HCT116 (cell line): ENCODE results near the gene THRB. TPM values are rescaled to one million over a fixed set of nuclear protein-coding genes. Genes with fewer than 3 reads are reported as not detected.

ENCODE experiments used
- ATAC-seq: fragments of 200-7000 bp; cut with Tn5 transposase; 2 replicates; pipeline ENCODE4 v1.9.1; 2020; ENCODE audit warnings: mild to moderate bottlenecking, moderate library complexity
- BruUV-seq: library from RNA; stranded (reverse); fragments of 400-500 nt; replicated peaks from 2 replicates; lab custom pipeline; 2021; lab: Mats Ljungman, UMichigan
- CTCF ChIA-PET: fragments of 300-600 bp; sonication (Branson Sonifier 250); formaldehyde crosslinking; loops from one replicate; lab custom pipeline; 2021; ENCODE audit warnings: antibody characterized with exemption; lab: Charles Lee
- POLR2A ChIA-PET: fragments of 300-600, 350-600 bp; sonication (Branson Sonifier 250); formaldehyde crosslinking; loops from one replicate; lab custom pipeline; 2021; ENCODE audit warnings: antibody characterized with exemption; lab: Charles Lee
- RAD21 ChIA-PET, 2 experiments: fragments of 300-600 bp; sonication (Branson Sonifier 250); formaldehyde crosslinking; loops; one replicate each; lab custom pipeline; 2023; ENCODE audit warnings: low total read pairs in 2 of 2; ENCODE audit not compliant: uncharacterized antibody in 2 of 2, unreplicated experiment in 2 of 2, low non-redundant PET in 1 of 2; lab: Charles Lee
- DNase-seq: peaks from one replicate; pipeline ENCODE4 v3.0.0-alpha.2; 2010; ENCODE audit warnings: low read depth, low spot score
- H2AFZ ChIP-seq: fragments of 200-600 bp; shearing (Covaris generic), sonication (generic); 2 replicates; pipeline ENCODE4 v1.6.1; 2017; ENCODE audit warnings: low read depth, mixed run types, mixed read lengths, antibody characterized with exemption, low read length; ENCODE audit not compliant: poor library complexity, severe bottlenecking
- H3K27ac ChIP-seq: 2 replicates; pipeline ENCODE4 v1.5.1; 2012; ENCODE audit warnings: low read depth, low read length
- H3K27me3 ChIP-seq: fragments of 200-600 bp; sonication (generic); 2 replicates; pipeline ENCODE4 v1.6.1; 2016; ENCODE audit warnings: mixed run types, low read length, mixed read lengths; ENCODE audit not compliant: insufficient read depth
- H3K36me3 ChIP-seq, 2 experiments: fragments of 200-500 bp in 1 of 2; fragments of 200-600 bp in 1 of 2; sonication (Bioruptor generic) in 1 of 2; sonication (generic) in 1 of 2; 2 replicates each; pipeline versions ENCODE4 v1.5.1 to v1.6.1; 2014 to 2016; ENCODE audit warnings: low read length in 2 of 2, inconsistent platforms in 1 of 2, mixed read lengths in 1 of 2, mixed run types in 1 of 2; ENCODE audit not compliant: insufficient read depth in 2 of 2, control insufficient read depth in 1 of 2
- H3K4me1 ChIP-seq, 2 experiments: fragments of 200-600 bp in 1 of 2; sonication (generic) in 1 of 2; 2 replicates each; pipeline versions ENCODE4 v1.5.1 to v1.6.1; 2012 to 2017; ENCODE audit warnings: low read length in 2 of 2, inconsistent platforms in 1 of 2, mild to moderate bottlenecking in 1 of 2, mixed read lengths in 1 of 2, mixed run types in 1 of 2, moderate library complexity in 1 of 2; ENCODE audit not compliant: insufficient read depth in 2 of 2, control insufficient read depth in 1 of 2
- H3K4me2 ChIP-seq: fragments of 200-600 bp; sonication (generic); 2 replicates; pipeline ENCODE4 v1.6.1; 2017; ENCODE audit warnings: mixed run types, low read length, mixed read lengths
- H3K4me3 ChIP-seq, 2 experiments: fragments of 200-600 bp in 1 of 2; sonication (generic) in 1 of 2; replicated peaks in 1 of 2; 2 replicates each; pipeline ENCODE4 v1.5.1; 2011 to 2016; ENCODE audit warnings: low read length in 2 of 2, control low read depth in 1 of 2, low read depth in 1 of 2, mild to moderate bottlenecking in 1 of 2, mixed read lengths in 1 of 2, mixed run types in 1 of 2
- H3K79me2 ChIP-seq: fragments of 200-600 bp; sonication (generic); 2 replicates; pipeline ENCODE4 v1.6.1; 2017; ENCODE audit warnings: mild to moderate bottlenecking, mixed run types, low read length, moderate library complexity, mixed read lengths; ENCODE audit not compliant: insufficient read depth
- H3K9ac ChIP-seq: fragments of 200-600 bp; sonication (generic); 2 replicates; pipeline ENCODE4 v1.6.1; 2016; ENCODE audit warnings: low read length, mixed read lengths
- H3K9me2 ChIP-seq: fragments of 200-600 bp; sonication (generic), shearing (Covaris generic); 2 replicates; pipeline ENCODE4 v1.6.1; 2017; ENCODE audit warnings: mixed run types, mild to moderate bottlenecking, moderate library complexity; ENCODE audit not compliant: insufficient read depth
- H3K9me3 ChIP-seq, 2 experiments: fragments of 200-500 bp in 1 of 2; fragments of 200-600 bp in 1 of 2; sonication (Bioruptor generic) in 1 of 2; sonication (generic) in 1 of 2; 2 replicates each; pipeline ENCODE4 v1.6.1; 2014 to 2017; ENCODE audit warnings: low read length in 2 of 2, mixed read lengths in 2 of 2, inconsistent platforms in 1 of 2, low read depth in 1 of 2, mild to moderate bottlenecking in 1 of 2, mixed run types in 1 of 2, moderate library complexity in 1 of 2; ENCODE audit not compliant: control insufficient read depth in 1 of 2, insufficient read depth in 1 of 2
- H4K20me1 ChIP-seq: fragments of 200-600 bp; sonication (generic), shearing (Covaris generic); 2 replicates; pipeline ENCODE4 v1.6.1; 2017; ENCODE audit warnings: mixed run types, mild to moderate bottlenecking, moderate library complexity; ENCODE audit not compliant: insufficient read depth
- CBX3 ChIP-seq: IDR thresholded peaks from 2 replicates; pipeline ENCODE4 v1.6.1; 2012; ENCODE audit warnings: low read depth
- CEBPB ChIP-seq: IDR thresholded peaks from 2 replicates; pipeline ENCODE4 v1.6.1; 2012; ENCODE audit warnings: low read depth
- JUND ChIP-seq: IDR thresholded peaks from 2 replicates; pipeline ENCODE4 v1.6.1; 2012
- POLR2A ChIP-seq: IDR thresholded peaks from 2 replicates; pipeline ENCODE4 v1.7.0; 2011; ENCODE audit warnings: borderline replicate concordance; ENCODE audit not compliant: insufficient read depth, insufficient read length; ENCODE audit errors: extremely low read depth
- POLR2AphosphoS5 ChIP-seq: IDR thresholded peaks from 2 replicates; pipeline ENCODE4 v1.6.1; 2011; ENCODE audit warnings: mild to moderate bottlenecking, low read depth, low read length, moderate library complexity
- RAD21 ChIP-seq: IDR thresholded peaks from 2 replicates; pipeline ENCODE4 v1.6.1; 2012; ENCODE audit warnings: low read depth, mild to moderate bottlenecking
- SP1 ChIP-seq: IDR thresholded peaks from 2 replicates; pipeline ENCODE4 v1.6.1; 2012; ENCODE audit warnings: low read depth
- SRF ChIP-seq: IDR thresholded peaks from 2 replicates; pipeline ENCODE4 v1.6.1; 2012; ENCODE audit warnings: low read depth
- TCF7L2 ChIP-seq: IDR thresholded peaks from 2 replicates; pipeline ENCODE4 v1.7.0; 2011; ENCODE audit warnings: borderline replicate concordance, inconsistent platforms; ENCODE audit not compliant: insufficient read depth, insufficient read length; ENCODE audit errors: extremely low read depth
- YY1 ChIP-seq: IDR thresholded peaks from 2 replicates; pipeline ENCODE4 v1.6.1; 2011; ENCODE audit warnings: low read length, low read depth, moderate library complexity, mild to moderate bottlenecking; ENCODE audit not compliant: insufficient replicate concordance; ENCODE audit errors: extremely low read depth
- ZFX ChIP-seq: fragments of 450-650 bp; IDR thresholded peaks from 2 replicates; pipeline ENCODE4 v1.6.1; 2017
- ZNF274 ChIP-seq: fragments of 200-500 bp; sonication (Bioruptor generic); IDR thresholded peaks from 2 replicates; pipeline ENCODE4 v1.6.1; 2014; ENCODE audit warnings: mild to moderate bottlenecking, low read depth, low read length, inconsistent platforms
- intact Hi-C: fragments of 100-400 bp; cut with micrococcal nuclease; formaldehyde crosslinking; loops from 2 replicates; pipeline ENCODE4 v1.10.0; 2022
- total RNA-seq: library from RNA; stranded (reverse); gene quantifications from one replicate; pipeline ENCODE4 v1.2.1, GENCODE V29; 2021; ENCODE audit not compliant: unreplicated experiment
- TF ChIP-seq, protein P1 (sequence below), 3 experiments: fragments of 200-600 bp in 1 of 3; sonication (generic) in 1 of 3; IDR thresholded peaks in 2 of 3; conservative IDR thresholded peaks in 1 of 3; 2 replicates each; pipeline ENCODE4 v1.5.1; 2012 to 2017; ENCODE audit warnings: low read depth in 2 of 3, low read length in 2 of 3, antibody characterized with exemption in 1 of 3, borderline replicate concordance in 1 of 3, control low read depth in 1 of 3, mild to moderate bottlenecking in 1 of 3, mixed read lengths in 1 of 3, mixed run types in 1 of 3, moderate library complexity in 1 of 3; ENCODE audit not compliant: insufficient read depth in 1 of 3
- TF ChIP-seq, protein P2 (sequence below): IDR thresholded peaks from 2 replicates; pipeline ENCODE4 v1.6.1; 2012; ENCODE audit warnings: low read depth

The THRB gene
- total RNA-seq, 1 experiment from 2014 or later: 2.5 TPM

DNA sequence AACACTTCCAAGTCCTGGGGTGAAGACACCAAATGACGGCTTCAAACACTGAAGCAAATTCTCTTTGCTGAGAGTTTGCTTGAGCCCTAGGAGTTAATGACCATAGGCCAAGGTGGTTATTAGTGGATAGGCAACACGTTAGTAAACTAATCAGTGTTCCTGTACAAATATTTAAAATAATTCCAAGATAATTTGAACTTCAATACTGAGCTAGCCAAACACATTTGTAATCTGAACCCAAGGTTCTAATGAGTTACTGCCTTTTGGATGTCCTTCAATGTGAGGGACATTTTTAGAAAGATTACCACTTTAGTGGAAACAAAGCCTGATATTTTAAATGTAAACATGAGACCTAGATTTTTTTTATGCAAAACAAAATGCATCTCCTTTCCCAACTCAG is 94.6 kb downstream of the THRB start:
- ATAC-seq (no peak), DNase-seq (no peak)
- ChIA-PET CTCF (no interaction called here), POLR2A (no interaction called here), RAD21 (no interaction called here)
- Histone ChIP-seq H4K20me1 (no peaks in the 10 kb centered on the region), H2AFZ (no peak overlapping the region), H3K27ac (no peak overlapping the region), H3K36me3 (no peaks in the 10 kb centered on the region), H3K9me3 (no peaks in the 10 kb centered on the region), H3K27me3 (no peaks in the 10 kb centered on the region), H3K9me2 (no peaks in the 10 kb centered on the region), H3K4me2 (no peak overlapping the region), H3K9ac (no peak overlapping the region), H3K79me2 (no peaks in the 10 kb centered on the region), H3K4me1 (no peaks in the 10 kb centered on the region), H3K4me3 (no peak overlapping the region)
- intact Hi-C loops: no loop called here
- no TSS peak for BruUV-seq
- TF ChIP-seq POLR2AphosphoS5 (no peak), YY1 (no peak), ZNF274 (no peak), SP1 (no peak)

DNA sequence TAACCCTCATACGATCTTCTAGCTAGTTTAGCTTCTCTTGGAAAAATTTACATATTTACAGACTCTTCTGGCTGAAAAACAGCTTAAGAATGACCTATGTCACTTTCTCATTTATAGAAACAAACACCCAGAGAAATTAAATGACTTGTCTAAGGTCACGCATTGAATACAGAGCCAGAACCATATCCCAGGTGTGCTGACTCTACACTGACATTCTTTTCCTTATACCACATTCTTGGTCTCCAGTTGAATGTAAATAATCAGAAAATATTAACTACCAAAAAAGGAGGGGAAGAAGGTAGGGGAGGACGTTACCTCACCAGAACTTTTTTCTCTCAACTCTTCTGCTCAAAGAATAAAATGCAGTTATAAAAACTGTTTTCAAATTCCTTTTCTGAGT is 95.0 kb downstream of the THRB start:
- CTCF ChIA-PET: no interaction called here
- H3K4me2 ChIP-seq: no peak overlapping the region
- DNase-seq: no peak
- H3K27me3 ChIP-seq: no peaks in the 10 kb centered on the region
- H3K9ac ChIP-seq: no peak overlapping the region
- no peaks in the 10 kb centered on the region for H3K9me2 ChIP-seq
- no peak overlapping the region for H3K27ac ChIP-seq
- H3K4me3 ChIP-seq: no peak overlapping the region
- no peaks in the 10 kb centered on the region for H3K9me3 ChIP-seq
- no peak for ATAC-seq
- POLR2A ChIA-PET: no interaction called here
- H2AFZ ChIP-seq: no peak overlapping the region
- intact Hi-C loops: no loop called here
- no peaks in the 10 kb centered on the region for H3K4me1 ChIP-seq
- H4K20me1 ChIP-seq: no peaks in the 10 kb centered on the region
- H3K36me3 ChIP-seq: no peaks in the 10 kb centered on the region
- BruUV-seq: no TSS peak
- H3K79me2 ChIP-seq: no peaks in the 10 kb centered on the region
- TF ChIP-seq, protein P1, sequence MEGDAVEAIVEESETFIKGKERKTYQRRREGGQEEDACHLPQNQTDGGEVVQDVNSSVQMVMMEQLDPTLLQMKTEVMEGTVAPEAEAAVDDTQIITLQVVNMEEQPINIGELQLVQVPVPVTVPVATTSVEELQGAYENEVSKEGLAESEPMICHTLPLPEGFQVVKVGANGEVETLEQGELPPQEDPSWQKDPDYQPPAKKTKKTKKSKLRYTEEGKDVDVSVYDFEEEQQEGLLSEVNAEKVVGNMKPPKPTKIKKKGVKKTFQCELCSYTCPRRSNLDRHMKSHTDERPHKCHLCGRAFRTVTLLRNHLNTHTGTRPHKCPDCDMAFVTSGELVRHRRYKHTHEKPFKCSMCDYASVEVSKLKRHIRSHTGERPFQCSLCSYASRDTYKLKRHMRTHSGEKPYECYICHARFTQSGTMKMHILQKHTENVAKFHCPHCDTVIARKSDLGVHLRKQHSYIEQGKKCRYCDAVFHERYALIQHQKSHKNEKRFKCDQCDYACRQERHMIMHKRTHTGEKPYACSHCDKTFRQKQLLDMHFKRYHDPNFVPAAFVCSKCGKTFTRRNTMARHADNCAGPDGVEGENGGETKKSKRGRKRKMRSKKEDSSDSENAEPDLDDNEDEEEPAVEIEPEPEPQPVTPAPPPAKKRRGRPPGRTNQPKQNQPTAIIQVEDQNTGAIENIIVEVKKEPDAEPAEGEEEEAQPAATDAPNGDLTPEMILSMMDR (IDR thresholded peaks at IDR 0.05 in 2 of 3, conservative IDR thresholded peaks at IDR 0.05 in 1 of 3; ENCODE audit: borderline replicate concordance in 1 of 3, insufficient read depth in 1 of 3, low read depth in 2 of 3, low read length in 2 of 3): no peak
- no peak for TF ChIP-seq SRF
- no peak for TF ChIP-seq RAD21
- TF ChIP-seq POLR2AphosphoS5: no peak
- no peak for TF ChIP-seq TCF7L2
- no peak for TF ChIP-seq SP1
- no peak for TF ChIP-seq JUND
- TF ChIP-seq CBX3: no peak
- no peak for TF ChIP-seq ZFX
- TF ChIP-seq POLR2A: no peak
- TF ChIP-seq CEBPB: no peak
- TF ChIP-seq, protein P2, sequence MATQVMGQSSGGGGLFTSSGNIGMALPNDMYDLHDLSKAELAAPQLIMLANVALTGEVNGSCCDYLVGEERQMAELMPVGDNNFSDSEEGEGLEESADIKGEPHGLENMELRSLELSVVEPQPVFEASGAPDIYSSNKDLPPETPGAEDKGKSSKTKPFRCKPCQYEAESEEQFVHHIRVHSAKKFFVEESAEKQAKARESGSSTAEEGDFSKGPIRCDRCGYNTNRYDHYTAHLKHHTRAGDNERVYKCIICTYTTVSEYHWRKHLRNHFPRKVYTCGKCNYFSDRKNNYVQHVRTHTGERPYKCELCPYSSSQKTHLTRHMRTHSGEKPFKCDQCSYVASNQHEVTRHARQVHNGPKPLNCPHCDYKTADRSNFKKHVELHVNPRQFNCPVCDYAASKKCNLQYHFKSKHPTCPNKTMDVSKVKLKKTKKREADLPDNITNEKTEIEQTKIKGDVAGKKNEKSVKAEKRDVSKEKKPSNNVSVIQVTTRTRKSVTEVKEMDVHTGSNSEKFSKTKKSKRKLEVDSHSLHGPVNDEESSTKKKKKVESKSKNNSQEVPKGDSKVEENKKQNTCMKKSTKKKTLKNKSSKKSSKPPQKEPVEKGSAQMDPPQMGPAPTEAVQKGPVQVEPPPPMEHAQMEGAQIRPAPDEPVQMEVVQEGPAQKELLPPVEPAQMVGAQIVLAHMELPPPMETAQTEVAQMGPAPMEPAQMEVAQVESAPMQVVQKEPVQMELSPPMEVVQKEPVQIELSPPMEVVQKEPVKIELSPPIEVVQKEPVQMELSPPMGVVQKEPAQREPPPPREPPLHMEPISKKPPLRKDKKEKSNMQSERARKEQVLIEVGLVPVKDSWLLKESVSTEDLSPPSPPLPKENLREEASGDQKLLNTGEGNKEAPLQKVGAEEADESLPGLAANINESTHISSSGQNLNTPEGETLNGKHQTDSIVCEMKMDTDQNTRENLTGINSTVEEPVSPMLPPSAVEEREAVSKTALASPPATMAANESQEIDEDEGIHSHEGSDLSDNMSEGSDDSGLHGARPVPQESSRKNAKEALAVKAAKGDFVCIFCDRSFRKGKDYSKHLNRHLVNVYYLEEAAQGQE: no peak
- RAD21 ChIA-PET: no interaction called here
